GM18519 (cell line): ENCODE measurements around the gene LARGE1.

ENCODE experiments used
- ATAC-seq: cut with Tn5 transposase; IDR thresholded peaks from one replicate; pipeline ENCODE4 v1.9.1; 2021; ENCODE audit warnings: mild to moderate bottlenecking, moderate library complexity; ENCODE audit not compliant: unreplicated experiment, low FRiP score

The LARGE1 gene

DNA sequence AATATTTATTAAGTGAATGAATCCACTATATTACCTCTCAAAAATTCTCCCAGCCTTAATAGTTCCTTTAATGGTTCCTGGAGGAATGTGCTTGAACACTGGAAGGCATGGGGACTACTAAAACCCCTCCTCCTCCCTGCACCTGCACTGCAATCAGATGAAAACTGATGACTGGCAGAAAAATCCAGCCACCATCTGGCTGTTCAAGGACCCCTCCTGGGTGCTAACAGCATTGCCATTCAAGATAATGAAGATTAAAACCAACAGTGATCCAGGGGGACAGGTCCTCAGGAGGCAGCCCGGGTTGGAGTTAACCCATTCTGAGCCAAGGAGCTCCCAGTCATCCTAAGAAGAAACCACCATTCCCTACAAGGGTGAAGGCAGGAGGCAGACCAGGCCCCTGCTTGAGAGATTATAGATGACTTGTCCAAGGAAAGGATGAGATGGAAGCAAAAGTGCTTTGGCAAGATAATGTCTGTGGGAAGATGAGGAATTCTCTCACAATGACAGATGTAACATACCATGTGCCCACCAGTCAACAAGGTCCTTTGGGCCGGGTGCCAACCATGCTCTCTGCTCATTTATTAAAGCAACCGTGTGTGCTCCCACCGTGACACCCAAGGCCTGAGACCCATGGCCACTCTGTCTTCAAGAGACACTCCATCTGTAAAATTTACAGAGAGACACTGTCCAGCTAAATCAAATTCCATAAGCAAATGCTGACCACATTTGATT lies 90.6 kb downstream of the LARGE1 start:
- no peak for ATAC-seq

DNA sequence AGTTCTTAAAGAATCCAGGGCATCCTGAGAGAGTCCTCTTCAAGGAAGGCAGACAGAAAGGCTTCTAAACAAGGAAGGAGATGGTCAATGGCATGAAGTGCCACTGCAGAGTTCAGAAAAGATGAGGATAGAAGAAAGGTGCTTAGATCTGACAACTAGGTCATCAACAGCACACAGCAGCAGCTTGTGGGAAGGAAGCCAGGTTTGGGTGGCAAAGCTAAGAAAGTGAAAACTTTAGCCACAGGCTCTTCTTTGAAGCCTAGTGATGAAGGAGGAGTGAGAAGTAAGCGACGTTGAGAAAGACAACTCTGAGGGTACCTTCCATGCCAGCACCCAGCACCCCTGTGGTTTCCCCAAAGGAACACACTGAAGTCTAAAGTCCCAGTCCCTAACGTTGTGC lies 92.0 kb downstream of the LARGE1 start:
- no peak for ATAC-seq

DNA sequence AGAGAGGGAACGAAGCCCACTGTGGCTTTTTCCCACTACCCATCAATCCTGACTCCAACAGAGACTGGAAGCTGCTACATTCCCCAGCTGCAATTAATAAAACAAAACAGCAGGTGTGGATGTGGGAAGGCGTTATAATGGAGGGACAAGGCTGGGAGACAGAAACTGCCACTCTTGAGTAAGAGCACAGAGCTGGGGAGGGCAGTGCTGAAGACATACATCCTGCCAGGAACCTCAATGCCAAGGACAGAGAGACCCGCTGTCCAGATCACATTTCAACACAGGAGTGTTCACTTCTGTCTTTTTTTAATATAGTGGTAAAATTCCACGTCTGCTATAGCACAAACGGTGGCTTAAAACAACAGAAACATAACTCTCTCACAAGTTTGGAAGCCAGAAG lies 94.5 kb downstream of the LARGE1 start:
- no peak for ATAC-seq

DNA sequence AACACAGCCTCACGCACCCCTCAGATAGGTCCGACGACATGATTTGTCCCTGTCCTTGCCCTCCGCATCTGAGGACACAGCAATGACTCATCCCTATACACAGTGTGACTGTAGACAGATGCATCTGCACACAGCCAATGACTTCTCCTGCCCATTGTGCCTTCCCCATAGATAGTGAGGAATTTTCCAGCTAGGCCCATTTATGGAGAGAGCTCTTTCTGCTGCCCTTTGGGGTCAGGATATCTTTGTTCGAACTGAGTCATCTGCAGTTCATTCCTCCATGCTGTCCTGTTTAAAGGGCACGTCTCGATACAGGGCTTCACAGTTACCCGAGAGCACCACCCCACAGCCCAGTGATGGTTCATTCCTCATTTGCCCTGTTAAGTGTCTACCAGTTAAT lies 96.7 kb downstream of the LARGE1 start:
- no peak for ATAC-seq

DNA sequence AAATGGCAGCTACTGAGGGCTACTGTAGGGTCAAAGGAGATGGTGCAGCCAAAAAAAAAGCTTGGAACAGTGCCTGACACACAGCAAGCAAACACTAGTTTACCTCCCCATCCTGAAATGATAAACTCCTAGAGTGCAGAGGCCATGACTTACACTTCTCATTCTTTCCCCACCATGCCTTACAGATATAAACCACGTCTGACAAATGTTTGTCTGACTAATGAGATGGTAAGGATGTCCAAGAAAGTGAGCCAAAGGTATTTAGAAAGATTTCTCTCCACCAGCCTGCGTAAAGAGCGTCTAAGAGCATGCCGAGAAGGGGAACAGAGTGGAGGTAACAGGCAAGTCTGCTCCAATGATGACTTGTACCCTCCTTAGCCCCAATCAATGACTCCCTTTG lies 99.0 kb downstream of the LARGE1 start:
- no peak for ATAC-seq

DNA sequence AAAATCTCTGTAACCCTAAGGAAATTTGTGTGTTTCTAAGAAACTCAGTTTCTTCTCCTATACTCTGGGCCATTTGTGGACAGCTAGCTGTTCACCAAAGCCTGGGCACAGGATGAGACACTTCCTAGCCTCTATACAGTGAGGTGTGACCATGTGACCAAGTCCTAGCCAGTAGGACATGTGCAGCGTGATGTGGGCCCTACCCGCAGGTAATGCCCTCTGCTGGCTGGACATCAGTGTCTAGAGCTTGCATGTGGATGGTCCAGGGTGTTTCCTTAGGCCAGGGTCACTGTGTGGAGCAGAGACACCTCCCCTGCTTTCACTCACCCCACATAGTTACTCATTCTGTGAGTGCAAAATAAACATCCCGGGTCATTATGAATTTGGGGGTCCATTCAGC lies 100.5 kb downstream of the LARGE1 start:
- ATAC-seq, result no peak

DNA sequence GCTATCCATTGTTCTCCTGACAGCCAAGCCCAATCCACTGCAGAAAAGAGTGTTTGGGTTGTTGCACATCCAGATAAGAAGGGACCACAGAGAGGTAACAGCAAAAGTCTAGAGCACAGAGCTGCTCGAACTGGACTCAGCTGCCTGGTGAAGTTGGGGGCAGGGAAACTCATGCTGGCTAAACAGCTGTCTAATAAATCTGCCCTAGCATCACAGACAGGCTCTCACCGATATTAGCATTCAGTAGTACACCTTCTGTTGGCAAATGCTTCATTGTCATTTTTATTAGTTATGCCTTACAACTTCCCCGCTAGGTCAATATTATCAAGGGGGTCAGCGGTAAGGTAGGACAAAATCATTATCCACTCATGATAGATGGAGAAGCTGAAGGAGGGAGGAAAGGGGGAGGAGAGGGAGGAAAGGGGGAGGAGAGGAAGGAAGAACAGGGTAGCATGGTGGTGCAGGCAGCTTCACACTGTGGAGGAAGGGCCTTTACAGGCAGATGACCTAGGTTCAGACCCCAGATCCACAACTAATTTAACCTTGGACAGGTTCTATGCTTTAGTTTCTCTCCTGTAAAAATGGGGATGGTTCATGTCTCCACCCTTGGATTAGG lies 102.7 kb downstream of the LARGE1 start:
- no peak for ATAC-seq

- ATAC-seq, result no peak
These were observed 107.8 kb downstream of the LARGE1 start for GRCh38 chr22:33812360-33812977.

DNA sequence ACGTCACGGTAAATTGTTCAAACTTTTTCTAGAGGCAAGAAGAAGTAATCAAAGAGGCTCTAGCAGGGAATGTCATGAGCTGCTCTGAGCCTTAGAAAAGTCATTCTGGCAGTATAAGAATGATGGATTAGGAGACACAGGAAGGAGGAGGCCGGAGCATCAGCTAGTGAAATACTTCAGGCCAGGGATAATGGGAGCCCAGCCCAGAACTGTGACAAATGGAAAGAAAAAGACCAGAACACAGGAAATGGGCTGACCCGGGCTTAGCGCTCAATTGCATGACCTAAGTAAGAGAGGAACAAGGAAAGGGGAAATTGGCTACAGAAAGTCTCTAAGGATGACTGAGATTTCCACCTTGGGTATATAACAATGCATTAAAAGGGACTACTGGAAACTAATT lies 108.6 kb downstream of the LARGE1 start:
- no peak for ATAC-seq

DNA sequence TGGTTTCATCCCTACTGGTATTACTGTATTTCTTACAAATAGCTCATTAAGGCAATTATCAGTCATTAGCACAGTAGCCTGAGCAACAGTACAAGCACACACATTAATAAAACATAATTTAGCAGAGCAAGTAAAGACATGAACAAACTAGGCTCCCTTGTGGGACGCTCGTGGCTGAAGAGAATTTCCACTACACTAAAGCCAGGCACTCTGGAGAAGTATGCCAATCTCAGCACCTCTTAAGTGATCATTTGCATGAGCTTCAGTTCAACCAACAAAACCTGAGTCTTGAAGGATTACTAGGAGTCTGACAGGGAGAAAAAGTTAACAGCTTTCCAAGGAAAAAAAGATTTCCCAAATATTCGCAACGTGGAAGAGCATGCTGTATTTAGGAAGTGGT lies 109.1 kb downstream of the LARGE1 start:
- ATAC-seq, result no peak

- ATAC-seq, result no peak
These were observed 112.8 kb downstream of the LARGE1 start for GRCh38 chr22:33807470-33807869.

GRCh38 chr22:33806191-33806590 lies 114.1 kb downstream of the LARGE1 start:
- ATAC-seq, result no peak

GRCh38 chr22:33803371-33804282 lies 116.6 kb downstream of the LARGE1 start:
- ATAC-seq, result no peak

DNA sequence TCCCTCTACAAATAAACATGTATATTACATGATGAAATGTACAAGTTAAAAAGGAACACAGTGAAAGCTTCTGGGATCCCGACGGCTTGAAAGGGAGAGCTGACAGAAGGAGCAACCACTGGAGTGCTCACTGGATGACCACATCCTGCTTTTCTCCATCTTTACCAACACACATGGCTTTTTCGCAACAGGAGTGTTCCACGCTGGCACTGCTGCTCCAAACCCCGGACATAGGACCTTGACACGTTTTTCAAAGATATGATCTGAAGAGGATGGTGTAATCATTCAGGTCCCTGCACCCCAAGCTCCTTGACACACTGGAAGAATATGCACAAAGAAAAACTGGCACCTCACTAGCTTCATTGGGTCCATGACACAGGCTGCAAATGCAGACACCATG lies 121.9 kb downstream of the LARGE1 start:
- ATAC-seq, result no peak

GRCh38 chr22:33796494-33796893 lies 123.8 kb downstream of the LARGE1 start:
- ATAC-seq, result no peak

DNA sequence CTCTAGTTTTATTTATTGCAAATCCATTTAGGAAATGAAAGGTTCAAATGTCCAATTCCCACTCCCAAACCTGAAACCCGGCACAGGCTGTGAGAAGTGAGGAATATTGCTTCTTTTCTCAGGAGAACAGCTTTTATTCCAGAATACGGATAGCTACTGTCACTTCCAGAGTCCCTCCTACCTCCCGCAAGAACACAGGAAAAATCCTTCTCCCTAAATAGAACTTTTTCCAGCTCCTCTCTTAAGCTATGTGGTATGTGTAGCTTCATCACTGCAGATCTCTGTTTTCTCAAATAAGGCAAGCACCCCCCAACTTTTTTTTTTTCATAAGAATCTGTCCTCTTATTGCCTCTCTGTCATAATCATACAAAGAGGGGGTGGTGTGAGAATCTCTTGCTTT lies 126.8 kb downstream of the LARGE1 start:
- ATAC-seq, result no peak

DNA sequence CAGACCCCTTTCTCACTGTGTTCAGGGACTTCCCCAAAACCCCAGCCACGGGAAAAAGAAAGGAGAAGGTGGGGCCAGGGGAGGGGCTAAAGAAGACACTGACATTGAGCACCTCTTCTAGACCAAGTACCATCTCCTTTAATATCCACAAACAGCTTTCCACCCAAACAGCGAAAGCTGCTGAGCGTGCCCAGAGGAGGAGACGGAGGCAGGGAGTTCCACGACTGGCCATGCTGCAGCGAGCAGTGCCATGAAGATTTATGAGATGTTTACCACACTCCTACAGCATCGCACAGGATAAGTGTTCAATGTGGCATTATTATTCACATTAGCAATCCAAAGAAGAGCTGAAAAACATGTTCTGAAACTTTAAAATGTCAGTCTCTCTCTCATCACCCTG lies 127.4 kb downstream of the LARGE1 start:
- no peak for ATAC-seq

GRCh38 chr22:33789690-33790253 lies 130.5 kb downstream of the LARGE1 start:
- no peak for ATAC-seq

- no peak for ATAC-seq
These were observed 131.3 kb downstream of the LARGE1 start for GRCh38 chr22:33788927-33789326.

DNA sequence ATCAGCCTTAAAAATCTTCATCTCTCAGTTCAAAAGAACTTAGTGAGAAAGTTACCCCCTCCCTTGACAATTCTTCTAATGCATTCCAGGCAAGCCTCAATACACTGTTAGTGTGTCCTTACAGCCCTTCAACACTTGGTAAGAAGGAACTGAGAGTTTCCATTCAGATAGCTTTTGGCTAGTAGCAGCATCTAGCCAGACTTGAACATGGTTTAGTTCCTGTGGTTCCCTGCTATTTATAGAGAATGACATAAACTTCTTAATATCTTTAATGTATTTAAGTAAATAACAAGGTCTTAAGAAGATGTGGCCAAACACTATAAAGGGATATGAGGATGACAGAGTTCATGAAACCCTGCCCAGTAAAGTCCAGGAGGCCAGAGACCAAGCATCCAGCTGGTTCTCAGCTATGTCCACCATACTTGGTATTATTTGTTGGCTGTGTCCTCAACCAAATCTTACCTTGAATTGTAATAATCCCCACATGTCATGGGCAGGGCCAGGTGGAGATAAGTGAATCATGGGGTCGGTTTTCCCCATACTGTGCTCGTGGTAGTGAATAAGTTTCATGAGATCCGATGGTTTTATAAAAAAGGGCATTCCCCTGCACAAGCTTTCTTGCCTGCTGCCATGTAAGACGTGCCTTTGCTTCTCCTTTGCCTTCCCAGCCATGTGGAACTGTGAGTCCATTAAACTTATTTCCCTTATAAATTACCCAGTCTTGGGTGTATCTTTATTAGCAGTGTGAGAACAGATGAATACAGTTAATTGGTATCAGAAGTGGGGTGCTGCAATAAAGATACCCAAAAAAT lies 132.4 kb downstream of the LARGE1 start:
- peak; percentile 54 for ATAC-seq
